Progenitor cell of endocrine pancreas (in vitro differentiated cells): ENCODE data around the gene BLZF1. TPM values are rescaled to one million over a fixed set of nuclear protein-coding genes. Genes with fewer than 3 reads are reported as not detected.

ENCODE experiments used
- DNase-seq: peaks from one replicate; pipeline ENCODE4 v3.0.0; 2021; ENCODE audit warnings: low spot score; ENCODE audit not compliant: unreplicated experiment
- H3K27ac Mint-ChIP-seq: 2 replicates; pipeline ENCODE4 v1.8.0; 2021; ENCODE audit warnings: mild to moderate bottlenecking, moderate library complexity, mixed read lengths
- H3K27me3 Mint-ChIP-seq: 2 replicates; pipeline ENCODE4 v1.8.0; 2021; ENCODE audit warnings: mixed read lengths
- H3K36me3 Mint-ChIP-seq: 2 replicates; pipeline ENCODE4 v1.8.0; 2022; ENCODE audit warnings: mixed read lengths; ENCODE audit not compliant: insufficient read depth
- H3K4me1 Mint-ChIP-seq: 2 replicates; pipeline ENCODE4 v1.8.0; 2021; ENCODE audit warnings: low read depth, mixed read lengths
- H3K4me3 Mint-ChIP-seq: 2 replicates; pipeline ENCODE4 v1.8.0; 2021; ENCODE audit warnings: low read depth, mild to moderate bottlenecking, moderate library complexity, mixed read lengths
- H3K9me3 Mint-ChIP-seq: 2 replicates; pipeline ENCODE4 v1.8.0; 2021; ENCODE audit warnings: low read depth, mixed read lengths
- total RNA-seq: library from RNA; stranded (reverse); gene quantifications from 2 replicates; pipeline ENCODE4 v1.2.1, GENCODE V29; 2021
- TF ChIP-seq, protein P1 (sequence below): fragments of 200-600 bp; sonication (generic); IDR thresholded peaks from one replicate; pipeline ENCODE4 v1.5.0; 2021; ENCODE audit warnings: antibody characterized with exemption, mild to moderate bottlenecking; ENCODE audit not compliant: unreplicated experiment

The BLZF1 gene
- total RNA-seq, 1 donor from 2014 or later = 18.6 TPM

DNA sequence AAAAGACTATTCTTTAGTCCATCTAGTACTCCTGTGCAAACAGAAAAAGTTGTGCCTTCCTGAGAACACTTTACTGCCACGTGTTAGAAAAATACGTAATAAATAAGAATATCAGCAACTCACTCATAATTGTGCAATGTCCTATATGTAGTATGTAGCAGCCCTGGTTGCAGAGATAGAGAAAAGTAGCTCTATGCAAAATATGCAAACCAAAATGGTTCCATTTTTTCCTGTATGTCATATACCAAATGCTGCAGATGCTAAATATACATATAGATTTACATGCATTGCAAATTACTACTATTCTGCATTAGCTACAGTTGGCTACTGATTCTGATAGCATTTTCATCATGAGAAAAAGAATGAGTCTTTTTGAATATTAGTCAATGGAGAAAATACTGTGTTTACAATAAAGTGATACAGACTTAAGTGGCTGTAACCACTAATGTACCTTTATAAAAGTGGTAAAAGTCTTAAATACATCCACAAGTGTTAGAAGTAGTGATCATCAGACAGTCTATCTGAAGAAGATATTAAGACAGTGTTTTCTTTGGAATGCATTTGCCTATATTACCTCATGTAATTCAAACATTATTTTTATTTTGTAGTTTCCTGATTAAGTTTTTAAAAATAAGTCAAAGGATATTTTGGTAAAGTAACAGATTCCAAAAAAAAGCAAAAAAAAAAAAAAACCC, 20.2 kb upstream of the BLZF1 start:
- Mint-ChIP-seq H3K27me3 (no peaks in the 10 kb centered on the region), H3K36me3 (peaks cover 5% of the 10 kb centered on the region), H3K9me3 (peaks cover 3% of the 10 kb centered on the region), H3K27ac (no peak overlapping the region), H3K4me1 (peaks cover 11% of the 10 kb centered on the region), H3K4me3 (no peak overlapping the region)
- DNase-seq = no peak
- TF ChIP-seq, protein P1, sequence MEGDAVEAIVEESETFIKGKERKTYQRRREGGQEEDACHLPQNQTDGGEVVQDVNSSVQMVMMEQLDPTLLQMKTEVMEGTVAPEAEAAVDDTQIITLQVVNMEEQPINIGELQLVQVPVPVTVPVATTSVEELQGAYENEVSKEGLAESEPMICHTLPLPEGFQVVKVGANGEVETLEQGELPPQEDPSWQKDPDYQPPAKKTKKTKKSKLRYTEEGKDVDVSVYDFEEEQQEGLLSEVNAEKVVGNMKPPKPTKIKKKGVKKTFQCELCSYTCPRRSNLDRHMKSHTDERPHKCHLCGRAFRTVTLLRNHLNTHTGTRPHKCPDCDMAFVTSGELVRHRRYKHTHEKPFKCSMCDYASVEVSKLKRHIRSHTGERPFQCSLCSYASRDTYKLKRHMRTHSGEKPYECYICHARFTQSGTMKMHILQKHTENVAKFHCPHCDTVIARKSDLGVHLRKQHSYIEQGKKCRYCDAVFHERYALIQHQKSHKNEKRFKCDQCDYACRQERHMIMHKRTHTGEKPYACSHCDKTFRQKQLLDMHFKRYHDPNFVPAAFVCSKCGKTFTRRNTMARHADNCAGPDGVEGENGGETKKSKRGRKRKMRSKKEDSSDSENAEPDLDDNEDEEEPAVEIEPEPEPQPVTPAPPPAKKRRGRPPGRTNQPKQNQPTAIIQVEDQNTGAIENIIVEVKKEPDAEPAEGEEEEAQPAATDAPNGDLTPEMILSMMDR = no peak

DNA sequence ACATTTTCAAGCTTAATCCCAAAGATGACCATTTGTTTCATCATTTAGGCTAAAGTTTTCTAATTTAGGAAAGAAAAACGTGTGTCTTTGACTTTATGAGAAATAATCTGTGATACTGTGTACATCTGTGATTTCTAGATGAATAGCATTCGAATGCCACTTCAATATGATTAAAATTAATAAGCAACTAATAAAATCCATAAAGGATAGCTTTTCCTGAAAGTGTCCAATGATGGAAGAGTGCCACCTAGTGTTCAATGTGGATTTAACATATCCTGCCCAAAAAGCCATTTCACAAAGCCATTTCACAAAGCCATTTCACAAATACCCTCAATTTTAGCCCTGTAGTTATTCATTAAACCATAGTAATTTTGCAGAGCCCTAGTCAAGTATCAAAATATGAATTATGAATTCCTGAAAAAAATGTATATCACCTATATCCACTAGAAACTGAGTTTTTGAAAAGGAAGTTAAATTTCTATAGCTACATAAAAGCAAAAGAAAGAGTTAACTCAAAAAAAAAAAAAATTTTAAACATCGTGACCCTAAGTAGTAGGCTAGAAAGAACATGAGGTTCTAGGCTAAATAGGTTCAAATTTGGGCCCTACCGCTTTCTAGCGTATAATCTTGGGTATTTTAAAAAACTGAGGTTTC, 19.5 kb upstream of the BLZF1 start:
- Mint-ChIP-seq H3K27ac (no peak overlapping the region), H3K4me3 (no peak overlapping the region), H3K9me3 (peaks cover 10% of the 10 kb centered on the region)

DNA sequence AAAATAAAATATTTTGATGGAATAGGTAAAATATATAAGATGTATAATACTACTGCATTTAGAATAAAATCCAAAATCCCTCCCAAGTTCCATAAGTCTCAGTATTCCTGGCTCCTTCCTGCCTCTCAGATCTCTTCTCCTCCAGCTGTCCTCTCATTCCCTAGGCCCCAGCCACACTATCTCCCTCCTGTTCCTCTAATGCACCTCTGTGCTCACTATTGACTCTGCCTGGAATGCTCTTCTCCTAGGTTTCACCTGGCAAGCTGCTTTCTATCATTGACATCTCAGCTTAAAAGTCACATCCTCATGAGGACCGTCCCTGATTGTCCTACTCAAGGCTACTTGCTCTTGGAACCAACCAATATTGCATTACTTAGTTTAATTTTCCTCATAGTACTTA, 7.6 kb upstream of the BLZF1 start:
- DNase-seq = no peak
- Mint-ChIP-seq H3K27ac (no peak overlapping the region), H3K9me3 (peaks cover 3% of the 10 kb centered on the region), H3K4me3 (no peak overlapping the region), H3K36me3 (peaks cover 4% of the 10 kb centered on the region), H3K4me1 (peaks cover 3% of the 10 kb centered on the region), H3K27me3 (no peaks in the 10 kb centered on the region)
- TF ChIP-seq, protein P1 = no peak

More for the DNA sequence above, 19.5 kb upstream of the BLZF1 start:
- no peaks in the 10 kb centered on the region for H3K27me3 Mint-ChIP-seq
- peaks cover 11% of the 10 kb centered on the region for H3K36me3 Mint-ChIP-seq
- TF ChIP-seq, protein P1 = peak; percentile 91
- DNase-seq = peak; percentile 10
- H3K4me1 Mint-ChIP-seq = peaks cover 11% of the 10 kb centered on the region

DNA sequence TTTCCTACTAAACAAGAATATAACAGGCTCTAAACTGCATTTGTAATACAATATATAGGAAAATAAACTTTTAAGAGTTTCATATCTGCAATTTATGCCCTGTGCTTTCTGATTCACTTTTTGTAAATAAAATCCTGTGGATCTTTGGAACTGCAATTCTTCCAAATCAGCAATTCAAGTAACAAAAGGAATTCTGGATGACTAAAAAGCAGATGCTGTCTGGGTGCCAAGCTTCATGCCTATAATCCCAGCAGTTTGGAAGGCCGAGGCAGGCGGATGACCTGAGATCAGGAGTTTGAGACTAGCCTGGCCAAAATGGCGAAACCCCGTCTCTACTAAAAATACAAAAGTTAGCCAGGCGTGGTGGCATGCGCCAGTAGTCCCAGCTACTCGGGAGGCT, 6.7 kb upstream of the BLZF1 start:
- Mint-ChIP-seq H3K27ac (no peak overlapping the region), H3K4me3 (no peak overlapping the region), H3K9me3 (peaks cover 3% of the 10 kb centered on the region), H3K4me1 (no peaks in the 10 kb centered on the region), H3K27me3 (no peaks in the 10 kb centered on the region), H3K36me3 (peaks cover 3% of the 10 kb centered on the region)
- TF ChIP-seq, protein P1 = no peak
- no peak for DNase-seq

DNA sequence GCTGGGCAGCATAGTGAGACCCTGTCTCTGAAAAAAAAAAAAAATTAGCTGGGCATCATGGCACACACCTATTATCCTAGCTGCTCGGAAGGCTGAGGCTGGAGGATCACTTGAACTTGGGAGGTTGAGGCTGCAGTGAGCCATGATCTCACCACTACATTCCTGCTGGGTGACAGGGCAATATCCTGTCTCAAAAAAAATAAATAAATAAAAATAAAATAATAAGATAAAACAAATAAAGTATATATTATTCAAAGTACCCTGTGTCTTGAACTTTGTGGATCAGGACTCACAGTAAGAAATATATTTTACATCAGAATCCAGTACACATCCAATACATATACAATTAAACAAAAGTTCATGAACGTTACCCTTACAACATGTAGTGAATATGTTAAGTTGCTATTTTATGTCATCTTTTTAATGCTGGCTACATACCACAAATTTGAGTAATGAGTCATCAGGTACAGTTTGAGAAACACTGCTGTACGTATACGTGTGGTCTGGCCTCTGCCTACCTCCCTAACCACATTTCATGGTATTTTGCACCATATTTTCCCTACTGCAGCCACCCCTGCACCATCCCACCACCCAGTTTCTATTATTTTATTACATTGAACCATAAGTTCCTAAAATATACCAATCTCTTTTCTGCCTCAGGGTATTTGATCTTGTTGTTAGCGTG, 4.8 kb upstream of the BLZF1 start:
- no peak overlapping the region for H3K4me3 Mint-ChIP-seq
- peaks cover 3% of the 10 kb centered on the region for H3K36me3 Mint-ChIP-seq
- no peaks in the 10 kb centered on the region for H3K4me1 Mint-ChIP-seq
- TF ChIP-seq, protein P1 = no peak
- H3K9me3 Mint-ChIP-seq = peaks cover 3% of the 10 kb centered on the region
- DNase-seq = no peak
- no peak overlapping the region for H3K27ac Mint-ChIP-seq
- no peaks in the 10 kb centered on the region for H3K27me3 Mint-ChIP-seq
